Fibroblast of skin of right quadriceps (primary cell): ENCODE results near the gene SLC9A5.

ENCODE experiments used
- DNase-seq: peaks from one replicate; pipeline ENCODE4 v3.0.0-alpha.2; 2013

SLC9A5 gene, protein sequence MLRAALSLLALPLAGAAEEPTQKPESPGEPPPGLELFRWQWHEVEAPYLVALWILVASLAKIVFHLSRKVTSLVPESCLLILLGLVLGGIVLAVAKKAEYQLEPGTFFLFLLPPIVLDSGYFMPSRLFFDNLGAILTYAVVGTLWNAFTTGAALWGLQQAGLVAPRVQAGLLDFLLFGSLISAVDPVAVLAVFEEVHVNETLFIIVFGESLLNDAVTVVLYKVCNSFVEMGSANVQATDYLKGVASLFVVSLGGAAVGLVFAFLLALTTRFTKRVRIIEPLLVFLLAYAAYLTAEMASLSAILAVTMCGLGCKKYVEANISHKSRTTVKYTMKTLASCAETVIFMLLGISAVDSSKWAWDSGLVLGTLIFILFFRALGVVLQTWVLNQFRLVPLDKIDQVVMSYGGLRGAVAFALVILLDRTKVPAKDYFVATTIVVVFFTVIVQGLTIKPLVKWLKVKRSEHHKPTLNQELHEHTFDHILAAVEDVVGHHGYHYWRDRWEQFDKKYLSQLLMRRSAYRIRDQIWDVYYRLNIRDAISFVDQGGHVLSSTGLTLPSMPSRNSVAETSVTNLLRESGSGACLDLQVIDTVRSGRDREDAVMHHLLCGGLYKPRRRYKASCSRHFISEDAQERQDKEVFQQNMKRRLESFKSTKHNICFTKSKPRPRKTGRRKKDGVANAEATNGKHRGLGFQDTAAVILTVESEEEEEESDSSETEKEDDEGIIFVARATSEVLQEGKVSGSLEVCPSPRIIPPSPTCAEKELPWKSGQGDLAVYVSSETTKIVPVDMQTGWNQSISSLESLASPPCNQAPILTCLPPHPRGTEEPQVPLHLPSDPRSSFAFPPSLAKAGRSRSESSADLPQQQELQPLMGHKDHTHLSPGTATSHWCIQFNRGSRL

GRCh38 chr16:67248401-67249177, at the start of gene SLC9A5:
Gene SLC9A5, plus strand, starts transcription at chr16:67248979. Its CDS starts 36 bp downstream, at chr16:67249015.
- DNase-seq = no peak

DNA sequence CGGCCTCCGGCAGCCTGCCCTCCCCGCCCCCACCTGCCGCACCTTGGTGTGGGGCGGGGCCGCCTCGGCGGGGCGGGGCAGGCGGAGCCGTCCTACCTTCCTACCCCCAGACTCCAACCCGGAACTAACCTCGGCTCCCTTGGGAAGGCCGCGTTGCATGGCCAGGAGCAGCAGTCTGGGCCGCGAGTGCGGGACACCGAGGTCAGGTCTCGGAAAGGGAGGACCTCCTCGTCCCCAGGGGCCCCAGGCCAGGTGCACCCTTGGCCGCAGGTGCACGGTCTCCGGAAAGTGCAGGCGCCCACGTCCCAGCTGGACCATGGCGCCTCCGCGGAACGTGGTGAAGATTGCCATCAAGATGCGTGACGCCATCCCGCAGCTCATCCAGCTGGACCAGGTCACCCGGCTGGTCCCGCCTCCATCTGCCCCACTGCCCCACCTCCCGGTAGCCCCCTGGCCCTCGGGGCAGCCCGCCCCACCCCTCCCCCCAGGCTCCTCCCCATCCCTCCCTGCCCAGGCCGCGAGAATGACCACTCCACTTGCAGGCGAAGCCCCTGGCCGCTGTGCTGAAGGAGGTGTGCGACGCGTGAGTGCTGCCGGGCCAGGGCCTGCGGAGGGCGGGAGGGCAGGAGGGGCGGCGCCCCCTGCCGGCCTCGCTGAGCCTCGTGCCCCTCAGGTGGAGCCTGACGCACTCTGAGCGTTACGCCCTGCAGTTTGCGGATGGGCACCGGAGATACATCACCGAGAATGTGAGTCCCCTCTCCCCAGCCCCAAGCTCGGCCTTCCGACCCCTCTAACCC, 49.6 kb upstream of the SLC9A5 start, which contains the start of gene ELMO3:
TSS of gene ELMO3 (plus strand) at position 121 of the 797 bp plus-strand sequence. CDS start at position 317, 196 bp downstream.
- no peak for DNase-seq

DNA sequence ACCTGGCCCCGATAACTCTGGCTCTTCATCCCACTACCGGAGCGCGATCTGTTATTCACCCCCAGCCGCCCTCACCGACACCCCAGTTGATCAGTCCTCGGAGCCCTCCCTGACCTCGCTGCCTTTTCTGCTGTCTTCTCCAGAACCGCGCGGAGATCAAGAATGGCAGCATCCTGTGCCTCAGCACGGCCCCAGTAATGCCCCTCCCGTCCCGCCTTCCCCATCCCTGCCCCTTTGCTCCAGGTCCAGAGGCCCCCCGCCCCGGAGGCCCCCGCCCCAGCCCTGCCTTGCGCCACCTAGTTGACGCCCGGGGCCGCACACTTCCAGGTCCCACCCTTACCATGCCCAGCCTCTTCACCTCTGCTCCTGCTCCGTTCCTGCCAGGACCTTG, 49.0 kb upstream of the SLC9A5 start:
- DNase-seq = no peak

DNA sequence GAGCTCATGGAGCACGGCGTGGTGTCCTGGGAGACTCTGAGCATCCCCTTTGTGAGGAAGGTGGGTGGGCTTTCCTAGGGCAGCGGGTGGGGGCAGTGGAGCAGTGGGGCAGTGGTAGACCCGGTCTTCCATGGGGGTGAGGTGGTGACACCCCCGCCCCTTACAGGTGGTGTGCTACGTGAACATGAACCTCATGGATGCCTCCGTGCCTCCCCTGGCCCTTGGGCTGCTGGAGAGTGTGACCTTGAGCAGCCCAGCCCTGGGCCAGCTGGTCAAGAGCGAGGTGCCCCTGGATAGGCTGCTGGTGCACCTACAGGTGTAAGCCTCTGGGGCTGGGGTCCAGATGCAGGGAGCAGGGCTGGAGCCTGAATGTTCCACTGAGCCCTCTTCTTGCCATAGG, 48.3 kb upstream of the SLC9A5 start:
- DNase-seq = no peak

DNA sequence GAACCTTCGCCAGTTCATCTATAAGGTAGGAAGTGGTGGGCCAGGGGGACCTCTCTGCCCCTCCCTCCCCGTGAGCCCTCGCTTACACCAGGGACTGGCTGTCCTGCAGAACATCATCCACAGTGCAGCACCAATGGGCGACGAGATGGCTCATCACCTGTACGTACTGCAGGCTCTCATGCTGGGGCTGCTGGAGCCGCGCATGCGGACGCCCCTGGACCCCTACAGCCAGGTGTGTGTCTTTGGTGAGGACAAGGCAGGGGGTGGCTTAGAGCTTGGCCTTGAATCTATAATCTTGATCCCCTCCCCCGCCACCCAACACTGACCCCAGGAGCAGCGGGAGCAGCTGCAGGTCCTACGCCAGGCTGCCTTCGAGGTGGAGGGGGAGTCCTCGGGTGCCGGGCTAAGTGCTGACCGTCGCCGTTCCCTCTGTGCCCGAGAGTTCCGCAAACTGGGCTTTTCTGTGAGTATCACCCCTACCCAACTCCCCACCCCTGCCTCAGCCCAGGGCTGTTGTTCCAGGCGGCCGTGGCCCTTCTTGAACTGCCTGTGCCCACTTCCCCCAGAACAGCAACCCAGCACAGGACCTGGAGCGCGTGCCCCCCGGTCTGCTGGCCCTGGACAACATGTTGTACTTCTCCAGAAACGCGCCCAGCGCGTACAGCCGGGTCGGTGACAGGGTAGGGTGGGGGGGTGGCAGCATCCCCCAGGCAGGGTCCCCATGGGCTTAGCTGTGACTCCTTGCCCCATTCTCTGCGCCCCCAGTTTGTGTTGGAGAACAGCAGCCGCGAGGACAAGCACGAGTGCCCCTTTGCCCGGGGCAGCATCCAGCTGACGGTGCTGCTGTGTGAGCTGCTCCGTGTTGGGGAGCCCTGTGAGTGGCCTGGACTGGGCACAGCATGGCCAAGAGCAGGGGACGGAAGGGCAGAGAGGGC, 47.1 kb upstream of the SLC9A5 start:
- DNase-seq = no peak

GRCh38 chr16:67202426-67202825, 46.4 kb upstream of the SLC9A5 start:
- no peak for DNase-seq

GRCh38 chr16:67202956-67203493, 45.8 kb upstream of the SLC9A5 start:
- no peak for DNase-seq

- no peak for DNase-seq
Observed at GRCh38 chr16:67204076-67204475, 44.7 kb upstream of the SLC9A5 start.

DNA sequence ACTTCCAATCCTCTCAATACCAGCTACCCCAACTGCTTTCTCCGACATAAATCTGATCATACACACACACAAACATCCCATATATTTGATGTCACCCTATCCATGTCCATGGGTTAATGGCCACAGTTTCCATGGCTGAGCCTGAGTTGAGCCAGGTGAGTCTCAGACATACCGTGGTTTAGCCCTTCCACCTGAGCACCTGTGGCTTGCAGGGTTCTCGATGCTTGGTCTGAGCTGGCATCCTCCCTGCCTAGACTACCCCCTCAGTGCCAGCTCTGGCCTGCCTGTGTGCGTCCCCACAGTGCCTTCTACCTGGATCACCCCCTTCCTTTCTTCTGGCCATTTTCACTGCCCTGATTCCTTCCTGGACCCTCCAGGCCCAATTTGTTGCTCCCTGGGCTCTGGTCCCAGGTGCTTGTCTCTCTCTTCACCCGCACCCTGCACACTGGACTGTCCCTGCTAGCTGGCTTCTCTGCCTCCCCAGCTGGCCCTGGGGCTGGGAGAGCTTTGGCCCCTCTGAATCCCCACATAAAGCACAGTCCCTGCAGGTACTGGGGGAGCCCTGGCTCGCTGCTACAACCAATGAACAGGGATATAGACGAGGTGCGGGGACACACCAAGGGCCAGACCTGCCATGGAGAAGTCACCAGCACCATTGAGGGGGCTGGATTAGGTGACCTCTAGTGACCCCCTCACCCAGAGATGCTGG, 42.5 kb upstream of the SLC9A5 start:
- no peak for DNase-seq

DNA sequence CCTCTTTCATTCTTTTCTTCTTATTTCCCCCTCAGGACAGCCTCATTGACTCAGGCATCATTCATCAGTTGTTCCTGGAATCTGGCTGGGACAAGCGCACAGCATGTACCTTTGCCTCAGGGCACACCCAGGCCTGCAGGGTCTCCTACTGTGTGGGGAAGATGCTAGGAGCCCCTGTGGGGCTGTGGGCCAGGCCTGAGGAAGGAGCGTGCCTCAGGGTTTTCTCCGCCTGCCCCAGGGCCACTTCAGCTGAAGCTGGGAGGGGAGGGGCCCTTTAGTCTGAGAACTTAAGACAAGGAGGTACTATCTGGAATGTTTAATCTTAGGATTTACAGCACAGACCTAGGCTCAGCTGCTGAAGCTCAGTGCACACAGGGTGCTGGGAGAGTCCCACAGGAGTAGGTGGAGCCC, 41.9 kb upstream of the SLC9A5 start:
- no peak for DNase-seq

DNA sequence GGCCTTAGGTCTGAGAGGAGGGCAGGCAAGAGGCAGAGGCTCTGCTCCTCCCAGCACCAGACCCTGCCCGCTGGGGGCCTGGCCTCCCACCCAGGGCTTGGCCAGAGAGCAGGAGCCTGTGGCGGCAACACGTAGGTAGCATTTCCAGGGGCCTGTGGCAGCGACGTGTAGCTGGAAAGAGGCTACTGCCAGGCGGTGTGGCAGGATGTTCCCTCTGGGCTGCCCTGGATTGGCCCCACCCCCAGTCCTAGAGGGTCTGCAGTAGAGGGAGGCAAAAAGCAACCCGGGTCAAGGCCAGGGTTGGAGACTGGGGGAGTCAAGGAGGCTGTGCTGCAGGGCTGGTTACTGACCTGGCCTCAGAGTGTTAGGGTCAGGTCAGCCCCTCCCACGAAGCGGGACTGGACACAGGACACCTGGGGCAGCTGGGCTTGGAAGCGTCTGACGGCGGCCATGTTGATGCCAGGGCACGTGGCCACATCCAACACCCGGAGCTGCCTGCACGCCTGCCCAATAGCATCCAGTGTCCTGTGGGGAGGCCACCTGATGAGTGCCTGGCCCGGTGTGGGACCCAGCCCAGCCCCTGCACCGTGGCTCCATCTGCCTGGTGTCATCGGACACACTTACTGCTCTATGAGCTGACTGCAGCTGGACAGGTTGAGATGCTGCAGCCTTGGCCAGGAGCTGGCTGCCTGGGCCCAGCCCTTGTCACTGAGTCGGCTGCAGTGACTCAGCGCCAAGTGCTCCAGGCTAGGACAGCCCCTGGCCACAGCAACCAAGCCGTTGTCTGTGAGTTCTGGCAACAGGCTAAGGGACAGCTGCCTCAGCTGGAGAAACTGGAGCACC, 41.3 kb upstream of the SLC9A5 start:
- no peak for DNase-seq

- DNase-seq = no peak
Observed at GRCh38 chr16:67208154-67208896, 40.5 kb upstream of the SLC9A5 start.

- DNase-seq = no peak
Observed at GRCh38 chr16:67209565-67209964, 39.2 kb upstream of the SLC9A5 start.

GRCh38 chr16:67210069-67210937, 38.5 kb upstream of the SLC9A5 start:
- DNase-seq = no peak

DNA sequence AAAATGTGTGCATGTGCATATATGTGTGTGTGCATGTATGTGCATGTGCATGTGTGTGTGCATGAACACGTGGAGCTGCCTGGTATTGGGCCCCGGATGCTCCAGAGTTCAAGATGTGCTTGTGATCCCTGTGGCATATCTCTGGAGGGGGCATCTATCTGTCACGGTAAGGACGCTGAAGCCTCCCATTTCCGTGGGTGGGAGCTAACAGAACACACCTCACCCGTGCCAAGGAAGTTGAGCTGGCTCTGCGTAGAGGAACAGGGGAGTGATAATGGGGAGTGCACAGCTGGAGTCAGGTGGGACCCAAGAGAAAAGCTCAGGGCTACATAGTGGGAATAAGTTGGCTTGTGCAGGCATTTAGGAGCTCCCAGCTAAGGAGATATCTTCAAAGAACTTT, 37.1 kb upstream of the SLC9A5 start:
- DNase-seq = no peak

DNA sequence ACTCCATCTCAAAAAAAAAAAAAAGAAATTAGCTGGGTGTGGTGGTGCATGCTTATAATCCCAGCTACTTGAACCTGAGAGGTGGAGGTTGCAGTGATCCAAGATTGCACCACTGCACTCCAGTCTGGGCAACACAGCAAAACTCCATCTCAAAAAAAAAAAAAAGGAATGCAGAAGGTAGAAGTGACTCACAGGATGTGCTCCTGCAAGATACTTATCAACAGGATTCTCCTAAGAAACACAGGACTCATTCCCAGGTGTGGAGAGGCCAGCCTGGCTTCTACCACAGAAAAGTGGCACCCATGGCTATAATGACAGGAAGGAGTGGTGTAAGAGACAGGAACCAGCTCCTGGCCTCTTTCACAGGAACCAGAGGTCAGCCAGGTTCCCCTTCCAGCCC, 36.0 kb upstream of the SLC9A5 start:
- no peak for DNase-seq
